Keratinocyte (primary cell): ENCODE measurements around the gene IST1. TPM values are rescaled to one million over a fixed set of nuclear protein-coding genes. Genes with fewer than 3 reads are reported as not detected.

Experiments
- DNase-seq: peaks from one replicate; pipeline ENCODE4 v3.0.0-alpha.2; 2011; ENCODE audit warnings: low read depth, missing footprints, low spot score
- FAIRE-seq: peaks from 2 replicates; lab custom pipeline; 2011; peaks lifted over from hg19 to GRCh38; lab: Jason Lieb, UNC
- H2AFZ ChIP-seq: 2 replicates; pipeline ENCODE4 v1.6.0; 2012; ENCODE audit warnings: low read length, control low read depth, inconsistent platforms; ENCODE audit not compliant: control insufficient read depth
- H3K27ac ChIP-seq: 2 replicates; pipeline ENCODE4 v1.5.1; 2011; ENCODE audit warnings: low read length; ENCODE audit not compliant: control insufficient read depth, insufficient read depth
- H3K27me3 ChIP-seq: 3 replicates; pipeline ENCODE4 v1.6.0; 2011; ENCODE audit warnings: low read length; ENCODE audit not compliant: control insufficient read depth, insufficient read depth; ENCODE audit errors: extremely low read depth
- H3K36me3 ChIP-seq, 2 experiments: 2 replicates in 1 of 2; 3 replicates in 1 of 2; pipeline ENCODE4 v1.5.1; 2011; ENCODE audit warnings: low read length in 2 of 2, mild to moderate bottlenecking in 1 of 2; ENCODE audit not compliant: control insufficient read depth in 2 of 2, insufficient read depth in 2 of 2; ENCODE audit errors: extremely low read depth in 1 of 2
- H3K4me1 ChIP-seq: 3 replicates; pipeline ENCODE4 v1.5.1; 2011; ENCODE audit warnings: low read length; ENCODE audit not compliant: control insufficient read depth, insufficient read depth; ENCODE audit errors: extremely low read depth
- H3K4me2 ChIP-seq: 3 replicates; pipeline ENCODE4 v1.6.0; 2011; ENCODE audit warnings: low read depth, low read length; ENCODE audit not compliant: control insufficient read depth, insufficient read depth; ENCODE audit errors: extremely low read depth
- H3K4me3 ChIP-seq, 3 experiments: fragments of 200-600 bp in 1 of 3; sonication (generic) in 1 of 3; 2 replicates in 2 of 3; 3 replicates in 1 of 3; pipeline ENCODE4 v1.5.1; 2011 to 2016; ENCODE audit warnings: low read length in 3 of 3, mild to moderate bottlenecking in 3 of 3, control low read depth in 2 of 3, inconsistent platforms in 1 of 3, low read depth in 1 of 3, mixed read lengths in 1 of 3, mixed run types in 1 of 3, moderate library complexity in 1 of 3; ENCODE audit not compliant: control insufficient read depth in 2 of 3, insufficient read depth in 2 of 3; ENCODE audit errors: extremely low read depth in 1 of 3
- H3K79me2 ChIP-seq: 2 replicates; pipeline ENCODE4 v1.6.0; 2012; ENCODE audit warnings: low read length; ENCODE audit not compliant: control insufficient read depth, insufficient read depth
- H3K9ac ChIP-seq: 3 replicates; pipeline ENCODE4 v1.6.0; 2011; ENCODE audit warnings: low read length; ENCODE audit not compliant: control insufficient read depth, insufficient read depth; ENCODE audit errors: extremely low read depth
- H3K9me1 ChIP-seq: 3 replicates; pipeline ENCODE4 v1.6.0; 2011; ENCODE audit warnings: low read length; ENCODE audit not compliant: control insufficient read depth, insufficient read depth; ENCODE audit errors: extremely low read depth
- H3K9me3 ChIP-seq: 2 replicates; pipeline ENCODE4 v1.5.1; 2012; ENCODE audit warnings: low read depth, low read length; ENCODE audit not compliant: control insufficient read depth
- H4K20me1 ChIP-seq: 3 replicates; pipeline ENCODE4 v1.6.0; 2011; ENCODE audit warnings: low read length; ENCODE audit not compliant: control insufficient read depth, insufficient read depth; ENCODE audit errors: extremely low read depth
- EZH2 ChIP-seq: IDR thresholded peaks from one replicate; pipeline ENCODE4 v1.6.1; 2012; ENCODE audit warnings: inconsistent platforms, mild to moderate bottlenecking, low read length, moderate library complexity
- dilution Hi-C: fragments of 300-500 bp; cut with MboI; formaldehyde crosslinking; loops from one replicate; pipeline ENCODE4 v1.7.0; 2020; ENCODE audit warnings: low sequenced_read_pairs; ENCODE audit not compliant: extremely low pct_ligation_motif_present
- polyA plus RNA-seq, 5 experiments: library from polyadenylated mRNA; depleted of rRNA in 3 of 5; stranded (reverse) in 3 of 5; stranded (forward) in 1 of 5; unstranded in 1 of 5; fragments of >200 nt; gene quantifications; 1 replicate in 1 of 5; 2 replicates in 3 of 5; 3 replicates in 1 of 5; pipeline versions ENCODE4 v1.2.1 to v1.2.3, GENCODE V29; 2011 to 2012; ENCODE audit warnings: missing spikeins in 2 of 5, low read depth in 1 of 5, low replicate concordance in 1 of 5
- TF ChIP-seq, protein P1 (sequence below), 3 experiments: IDR thresholded peaks in 1 of 3; conservative IDR thresholded peaks in 1 of 3; optimal IDR thresholded peaks in 1 of 3; 2 replicates in 2 of 3; 3 replicates in 1 of 3; pipeline versions ENCODE3 to v1.5.1; 2011; ENCODE audit warnings: low read length in 3 of 3, mild to moderate bottlenecking in 3 of 3, moderate library complexity in 2 of 3, control low read depth in 1 of 3, inconsistent platforms in 1 of 3; ENCODE audit not compliant: insufficient read depth in 2 of 3; ENCODE audit errors: extremely low read depth in 1 of 3

The IST1 gene
- polyA plus RNA-seq, 1 donor (not counting 4 experiments of a cell fraction or from before 2014, with no cell fraction given): 188 TPM

GRCh38 chr16:71899171-71899570 is 3.8 kb downstream of the IST1 start:
- H3K27me3 ChIP-seq: no peaks in the 10 kb centered on the region
- H3K4me3 ChIP-seq: no peak overlapping the region
- no peak overlapping the region for H3K4me2 ChIP-seq
- FAIRE-seq (no peak), DNase-seq (no peak)
- peaks cover 0 to 3% of the 10 kb centered on the region in 2 experiments for H3K36me3 ChIP-seq
- no peak overlapping the region for H2AFZ ChIP-seq
- no peak for TF ChIP-seq EZH2
- TF ChIP-seq, protein P1, sequence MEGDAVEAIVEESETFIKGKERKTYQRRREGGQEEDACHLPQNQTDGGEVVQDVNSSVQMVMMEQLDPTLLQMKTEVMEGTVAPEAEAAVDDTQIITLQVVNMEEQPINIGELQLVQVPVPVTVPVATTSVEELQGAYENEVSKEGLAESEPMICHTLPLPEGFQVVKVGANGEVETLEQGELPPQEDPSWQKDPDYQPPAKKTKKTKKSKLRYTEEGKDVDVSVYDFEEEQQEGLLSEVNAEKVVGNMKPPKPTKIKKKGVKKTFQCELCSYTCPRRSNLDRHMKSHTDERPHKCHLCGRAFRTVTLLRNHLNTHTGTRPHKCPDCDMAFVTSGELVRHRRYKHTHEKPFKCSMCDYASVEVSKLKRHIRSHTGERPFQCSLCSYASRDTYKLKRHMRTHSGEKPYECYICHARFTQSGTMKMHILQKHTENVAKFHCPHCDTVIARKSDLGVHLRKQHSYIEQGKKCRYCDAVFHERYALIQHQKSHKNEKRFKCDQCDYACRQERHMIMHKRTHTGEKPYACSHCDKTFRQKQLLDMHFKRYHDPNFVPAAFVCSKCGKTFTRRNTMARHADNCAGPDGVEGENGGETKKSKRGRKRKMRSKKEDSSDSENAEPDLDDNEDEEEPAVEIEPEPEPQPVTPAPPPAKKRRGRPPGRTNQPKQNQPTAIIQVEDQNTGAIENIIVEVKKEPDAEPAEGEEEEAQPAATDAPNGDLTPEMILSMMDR (optimal IDR thresholded peaks at IDR 0.05 in 1 of 3, IDR thresholded peaks at IDR 0.05 in 1 of 3, conservative IDR thresholded peaks at IDR 0.05 in 1 of 3; ENCODE audit: extremely low read depth in 1 of 3, insufficient read depth in 2 of 3, low read length in 3 of 3): no peak
- no peaks in the 10 kb centered on the region for H3K9me1 ChIP-seq
- H3K9ac ChIP-seq: no peak overlapping the region
- H3K9me3 ChIP-seq: no peaks in the 10 kb centered on the region
- peaks cover 27% of the 10 kb centered on the region for H4K20me1 ChIP-seq
- no peak overlapping the region for H3K27ac ChIP-seq
- H3K4me1 ChIP-seq: peaks cover 3% of the 10 kb centered on the region
- H3K79me2 ChIP-seq: peaks cover 88% of the 10 kb centered on the region
- dilution Hi-C loops: no loop called here

GRCh38 chr16:71902656-71903365 is 7.5 kb downstream of the IST1 start:
- Histone ChIP-seq H3K36me3 (peaks cover 0 to 3% of the 10 kb centered on the region in 2 experiments), H3K9me1 (no peaks in the 10 kb centered on the region), H3K27me3 (no peaks in the 10 kb centered on the region), H2AFZ (no peak overlapping the region), H3K4me3 (no peak overlapping the region), H3K79me2 (peaks cover 99% of the 10 kb centered on the region), H3K27ac (no peak overlapping the region), H3K4me1 (no peaks in the 10 kb centered on the region), H3K9me3 (no peaks in the 10 kb centered on the region), H4K20me1 (peaks cover 33% of the 10 kb centered on the region), H3K4me2 (no peak overlapping the region), H3K9ac (no peak overlapping the region)
- no peak for DNase-seq
- FAIRE-seq: no peak
- dilution Hi-C loops: no loop called here
- TF ChIP-seq, protein P1 (optimal IDR thresholded peaks at IDR 0.05 in 1 of 3, IDR thresholded peaks at IDR 0.05 in 1 of 3, conservative IDR thresholded peaks at IDR 0.05 in 1 of 3; ENCODE audit: extremely low read depth in 1 of 3, insufficient read depth in 2 of 3, low read length in 3 of 3): no peak
- no peak for TF ChIP-seq EZH2
